HG03342 (cell line): ENCODE measurements around the gene SFN.
"Not testable (repeated sequence)": the region's sequence is repeated elsewhere in the genome, so short reads cannot be mapped to it uniquely, and the experiment has no call there.

ENCODE experiments used
- ATAC-seq: cut with Tn5 transposase; IDR thresholded peaks from one replicate; pipeline ENCODE4 v1.9.1; 2021; ENCODE audit warnings: mild to moderate bottlenecking, moderate library complexity; ENCODE audit not compliant: unreplicated experiment

The SFN gene

GRCh38 chr1:26861889-26862378, 1.0 kb upstream of the SFN start:
- ATAC-seq = no peak

- no peak for ATAC-seq
These were observed 732 bp downstream of the SFN start for GRCh38 chr1:26863685-26864077.

- peak; percentile 92 for ATAC-seq
These were observed 1.9 kb downstream of the SFN start for GRCh38 chr1:26864610-26865480.

- ATAC-seq = not testable (repeated sequence)
These were observed 10.1 kb downstream of the SFN start for GRCh38 chr1:26873097-26873496.

GRCh38 chr1:26874896-26875295, 11.9 kb downstream of the SFN start:
- ATAC-seq = no peak

DNA sequence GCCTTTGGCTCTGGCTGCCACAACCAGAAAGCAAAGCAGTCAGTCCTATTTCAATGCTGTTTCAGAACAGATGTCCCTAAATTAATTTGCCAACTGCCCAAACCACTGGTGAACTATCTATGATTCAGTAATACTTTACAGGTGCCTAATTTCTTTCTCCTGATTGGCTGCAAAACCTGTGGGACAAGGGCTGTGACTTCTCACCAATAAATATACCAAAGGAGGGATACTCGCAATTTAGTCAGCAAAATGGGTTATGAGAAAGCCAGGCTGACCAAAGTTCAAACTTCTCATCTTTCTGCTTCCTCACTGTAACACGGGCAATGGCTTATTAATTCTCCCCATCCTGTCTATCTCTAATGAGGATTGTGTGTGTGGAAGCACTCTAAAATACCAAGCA, 14.4 kb downstream of the SFN start:
- no peak for ATAC-seq

DNA sequence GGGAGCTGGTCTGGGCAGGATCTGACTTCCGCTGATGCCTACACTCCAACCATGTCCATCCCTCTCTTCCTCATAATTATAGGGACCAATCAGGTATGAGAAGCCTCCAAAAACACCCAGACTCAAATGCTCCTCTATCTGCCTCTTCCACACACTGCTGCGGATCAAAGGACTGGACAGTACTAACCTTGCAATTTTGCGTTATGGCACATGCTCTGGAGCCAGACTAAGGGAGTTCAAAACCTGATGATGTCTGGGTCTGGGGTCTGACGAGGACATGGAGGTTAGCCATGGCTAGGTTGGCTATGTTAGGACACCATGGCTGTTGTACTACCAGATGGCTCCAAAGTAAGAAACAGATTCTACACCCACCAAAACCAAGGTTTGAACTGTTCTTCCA, 16.8 kb downstream of the SFN start:
- ATAC-seq = no peak

GRCh38 chr1:26881611-26882010, 18.7 kb downstream of the SFN start:
- not testable (repeated sequence) for ATAC-seq

GRCh38 chr1:26882696-26883463, 19.9 kb downstream of the SFN start:
- no peak for ATAC-seq

DNA sequence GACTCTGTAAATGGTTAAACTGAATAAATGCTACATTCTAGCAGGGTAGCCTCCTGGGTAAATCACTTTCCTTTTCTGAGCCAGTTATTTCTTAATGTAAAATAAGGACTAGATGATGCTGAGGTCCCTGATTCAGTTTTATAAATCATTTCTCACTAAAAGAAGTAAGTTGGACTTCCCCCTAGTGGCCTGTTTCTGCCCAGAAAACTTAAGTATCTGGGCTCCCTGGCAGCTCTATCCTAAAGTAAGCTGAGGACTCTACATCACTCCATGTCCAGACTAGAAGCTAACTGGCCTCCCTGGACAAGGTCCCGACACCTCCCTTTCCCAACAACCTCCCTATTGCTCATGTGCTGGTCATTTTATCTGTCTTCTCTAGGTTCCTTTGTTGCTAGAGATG, 24.2 kb downstream of the SFN start:
- ATAC-seq = no peak

GRCh38 chr1:26888231-26888630, 25.3 kb downstream of the SFN start:
- no peak for ATAC-seq

GRCh38 chr1:26889551-26890466, 26.9 kb downstream of the SFN start, which contains the start of gene GPN2:
GPN2 (minus strand) TSS chr1:26890283; CDS start chr1:26890096, 187 bp downstream.
- ATAC-seq = peak; percentile 85

- peak; percentile 18 for ATAC-seq
These were observed 27.5 kb downstream of the SFN start for GRCh38 chr1:26890467-26890796.

DNA sequence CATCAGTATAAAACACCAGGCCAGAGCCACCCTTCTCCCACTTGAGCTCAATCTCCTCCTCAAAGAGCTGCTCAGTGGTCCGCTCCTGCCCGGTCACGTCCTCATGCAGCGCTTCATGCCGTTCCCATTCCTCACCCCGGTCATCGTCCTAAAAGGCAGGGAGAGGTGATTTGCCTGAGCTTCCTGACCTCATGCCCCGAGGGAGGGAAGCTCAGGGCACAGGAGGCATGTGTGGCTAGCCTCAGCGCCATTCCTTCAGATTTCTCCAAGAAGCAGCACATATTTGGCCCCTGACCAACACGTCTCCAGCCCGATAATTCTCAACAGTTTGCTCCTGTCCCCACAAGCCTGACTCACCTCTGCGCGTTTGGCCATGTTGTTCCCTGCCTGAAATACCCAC, 31.3 kb downstream of the SFN start:
- ATAC-seq = no peak

DNA sequence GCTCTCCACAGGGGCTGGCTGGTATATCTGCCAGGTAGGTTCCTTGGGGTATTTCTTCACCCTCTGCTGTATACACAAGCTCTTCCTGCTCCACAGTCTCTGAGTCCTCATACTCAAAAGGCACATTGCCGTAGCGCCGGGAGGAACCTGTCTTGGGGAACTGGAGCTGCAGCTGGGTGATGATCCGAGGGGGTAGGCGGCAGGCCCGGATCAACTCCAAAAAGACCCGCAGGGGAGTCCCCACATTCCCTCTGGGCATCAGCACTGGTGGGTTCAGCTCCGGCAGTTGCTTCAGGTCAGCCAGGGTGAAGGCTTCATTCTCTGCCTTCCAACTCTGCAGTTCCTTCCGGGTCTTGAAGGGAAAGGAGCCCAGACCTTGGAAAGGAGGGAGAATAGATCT, 34.4 kb downstream of the SFN start:
- no peak for ATAC-seq

DNA sequence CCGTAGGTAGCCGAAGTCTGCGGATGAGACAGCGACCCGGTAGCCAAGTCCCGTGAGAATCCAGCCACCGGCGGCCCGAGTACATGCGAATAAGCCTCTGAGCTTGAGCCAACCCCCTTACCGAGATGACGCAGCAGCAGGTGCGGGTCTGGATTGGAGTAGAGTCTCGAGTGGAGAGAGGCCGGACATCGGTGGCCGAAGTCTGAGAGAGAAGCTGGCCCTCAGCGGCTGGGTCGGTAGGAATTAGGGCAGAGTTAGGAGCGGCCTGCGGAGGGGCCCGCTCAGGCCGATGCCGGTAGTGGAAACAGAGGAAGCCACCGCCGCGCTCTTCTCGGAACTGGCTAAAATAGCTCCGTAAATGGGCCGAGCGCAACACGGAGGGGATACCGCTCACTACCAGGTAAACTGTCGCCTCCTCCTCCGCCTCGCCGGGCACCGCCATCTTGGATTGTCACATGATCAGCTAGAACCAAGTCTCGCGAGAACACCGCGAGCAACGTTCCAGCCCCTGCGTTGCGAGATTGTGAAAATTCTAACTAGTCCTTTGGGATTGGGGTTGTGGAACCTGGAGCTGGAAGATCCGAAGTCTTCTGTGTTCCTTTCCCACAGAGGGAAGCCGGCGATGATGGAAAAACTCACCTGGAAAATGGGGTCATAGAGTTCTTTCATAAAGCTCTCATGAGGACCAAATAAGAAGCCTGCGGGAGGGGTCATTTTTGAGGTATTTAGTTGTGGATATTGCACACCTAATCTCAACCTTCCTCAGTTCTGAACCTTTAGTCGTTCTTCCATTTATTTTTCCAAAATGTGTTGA, 37.3 kb downstream of the SFN start, which contains the start of gene GPATCH3:
Gene GPATCH3, minus strand, starts transcription at position 467 of the 814 bp plus-strand sequence. Its CDS starts 25 bp downstream, at position 442.
- ATAC-seq = peak; percentile 83

DNA sequence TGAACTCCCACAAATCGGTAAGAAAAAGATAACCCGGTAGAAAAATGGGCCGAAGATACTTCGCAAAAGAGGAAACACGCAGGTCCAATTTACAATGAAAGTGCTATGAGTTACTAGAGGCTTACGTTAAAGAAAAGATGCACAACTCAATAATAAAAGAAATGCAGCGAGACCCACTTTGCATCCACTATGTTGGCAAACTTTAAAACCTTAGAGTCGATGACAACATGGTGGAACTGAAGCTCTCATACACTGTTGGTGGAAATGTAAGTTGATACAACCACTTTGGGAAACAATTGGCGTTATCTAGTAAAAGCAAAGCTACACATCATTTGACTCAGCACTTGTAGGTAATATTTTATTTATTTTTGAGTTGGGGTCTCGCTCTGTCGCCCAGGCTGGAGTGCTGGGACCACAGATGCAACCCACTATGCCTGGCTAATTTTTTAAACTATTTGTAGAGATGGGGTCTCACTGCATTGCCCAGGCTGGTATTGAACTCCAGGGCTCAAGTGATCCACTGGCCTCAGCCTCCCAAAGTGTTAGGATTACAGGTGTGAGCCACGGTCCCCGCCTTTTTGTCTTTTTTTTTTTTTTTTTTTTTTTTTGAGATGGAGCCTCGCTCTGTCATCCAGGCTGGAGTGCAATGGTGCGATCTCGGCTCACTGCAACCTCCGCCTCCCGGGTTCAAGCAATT, 38.0 kb downstream of the SFN start:
- ATAC-seq = no peak

- ATAC-seq = no peak
These were observed 44.3 kb downstream of the SFN start for GRCh38 chr1:26907071-26907917.
